Ovary (tissue), 3 donors: ENCODE measurements around the gene TIGAR.

ENCODE experiments used
- EP300 ChIP-seq: sonication (generic); formaldehyde crosslinking; IDR thresholded peaks from one replicate; pipeline ENCODE4 v1.6.1; 2017; ENCODE audit warnings: antibody characterized with exemption
- POLR2A ChIP-seq: fragments of 450-650 bp; IDR thresholded peaks from one replicate; pipeline ENCODE4 v1.6.1; 2017; ENCODE audit warnings: antibody characterized with exemption, mild to moderate bottlenecking, moderate library complexity
- TF ChIP-seq, protein P1 (sequence below), 3 donors: fragments of 450-650 bp in 2 of 3; fragments of 200-600 bp in 1 of 3; IDR thresholded peaks; one replicate each; pipeline versions ENCODE4 v1.5.1 to v1.8.0; 2016 to 2022; ENCODE audit warnings: antibody characterized with exemption in 3 of 3, mild to moderate bottlenecking in 1 of 3
- donor health status: DM: no; HTN: no; CAD: no.

GRCh38 chr12:4288296-4289131, 32.5 kb upstream of the TIGAR start:
- TF ChIP-seq, protein P1, sequence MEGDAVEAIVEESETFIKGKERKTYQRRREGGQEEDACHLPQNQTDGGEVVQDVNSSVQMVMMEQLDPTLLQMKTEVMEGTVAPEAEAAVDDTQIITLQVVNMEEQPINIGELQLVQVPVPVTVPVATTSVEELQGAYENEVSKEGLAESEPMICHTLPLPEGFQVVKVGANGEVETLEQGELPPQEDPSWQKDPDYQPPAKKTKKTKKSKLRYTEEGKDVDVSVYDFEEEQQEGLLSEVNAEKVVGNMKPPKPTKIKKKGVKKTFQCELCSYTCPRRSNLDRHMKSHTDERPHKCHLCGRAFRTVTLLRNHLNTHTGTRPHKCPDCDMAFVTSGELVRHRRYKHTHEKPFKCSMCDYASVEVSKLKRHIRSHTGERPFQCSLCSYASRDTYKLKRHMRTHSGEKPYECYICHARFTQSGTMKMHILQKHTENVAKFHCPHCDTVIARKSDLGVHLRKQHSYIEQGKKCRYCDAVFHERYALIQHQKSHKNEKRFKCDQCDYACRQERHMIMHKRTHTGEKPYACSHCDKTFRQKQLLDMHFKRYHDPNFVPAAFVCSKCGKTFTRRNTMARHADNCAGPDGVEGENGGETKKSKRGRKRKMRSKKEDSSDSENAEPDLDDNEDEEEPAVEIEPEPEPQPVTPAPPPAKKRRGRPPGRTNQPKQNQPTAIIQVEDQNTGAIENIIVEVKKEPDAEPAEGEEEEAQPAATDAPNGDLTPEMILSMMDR (IDR thresholded peaks at IDR 0.05) = no peak
- TF ChIP-seq EP300 (no peak), POLR2A (no peak)
